ENCODE data around the gene DCC. TPM values are rescaled to one million over a fixed set of nuclear protein-coding genes. Genes with fewer than 3 reads are reported as not detected.

Gene DCC
- total RNA-seq, 1 experiment from 2014 or later, result 1.7 TPM

DNA sequence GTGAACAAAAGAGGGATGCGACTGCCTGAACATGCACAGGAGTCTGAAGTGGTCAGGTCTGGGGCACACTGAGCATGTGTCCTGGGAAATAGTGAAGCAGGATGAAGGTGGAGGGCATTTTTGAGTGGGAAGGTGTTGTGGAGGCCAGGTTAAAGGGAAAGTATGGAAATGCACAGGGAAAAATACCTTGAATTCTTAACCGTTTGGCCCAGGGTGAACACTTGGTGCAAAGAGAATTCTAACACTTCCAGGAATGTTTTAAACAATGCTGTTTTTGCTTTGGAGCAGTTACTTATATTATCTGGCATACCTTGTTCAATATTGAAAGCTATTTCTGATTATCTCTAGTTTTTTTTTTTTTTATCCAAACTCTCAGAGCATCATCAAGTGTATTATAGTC lies 623.5 kb downstream of the DCC start:
- Histone ChIP-seq H3K27ac (no peak overlapping the region), H3K9me3 (replicated peaks) (no peaks in the 10 kb centered on the region), H3K4me3 (no peak overlapping the region), H3K36me3 (no peaks in the 10 kb centered on the region), H3K4me1 (no peaks in the 10 kb centered on the region), H3K27me3 (no peaks in the 10 kb centered on the region)
- DNase-seq, result no peak

- Histone ChIP-seq H3K4me1 (no peaks in the 10 kb centered on the region), H3K9me3 (replicated peaks) (no peaks in the 10 kb centered on the region), H3K4me3 (no peak overlapping the region), H3K27me3 (no peaks in the 10 kb centered on the region), H3K36me3 (no peaks in the 10 kb centered on the region), H3K27ac (no peak overlapping the region)
- no peak for DNase-seq
Observed at GRCh38 chr18:52970686-52971085, 630.7 kb downstream of the DCC start.

- Histone ChIP-seq H3K4me3 (no peak overlapping the region), H3K9me3 (replicated peaks) (no peaks in the 10 kb centered on the region), H3K4me1 (no peaks in the 10 kb centered on the region), H3K36me3 (no peaks in the 10 kb centered on the region), H3K27ac (no peak overlapping the region), H3K27me3 (no peaks in the 10 kb centered on the region)
- DNase-seq, result no peak
Observed at GRCh38 chr18:52971097-52971496, 631.1 kb downstream of the DCC start.

DNA sequence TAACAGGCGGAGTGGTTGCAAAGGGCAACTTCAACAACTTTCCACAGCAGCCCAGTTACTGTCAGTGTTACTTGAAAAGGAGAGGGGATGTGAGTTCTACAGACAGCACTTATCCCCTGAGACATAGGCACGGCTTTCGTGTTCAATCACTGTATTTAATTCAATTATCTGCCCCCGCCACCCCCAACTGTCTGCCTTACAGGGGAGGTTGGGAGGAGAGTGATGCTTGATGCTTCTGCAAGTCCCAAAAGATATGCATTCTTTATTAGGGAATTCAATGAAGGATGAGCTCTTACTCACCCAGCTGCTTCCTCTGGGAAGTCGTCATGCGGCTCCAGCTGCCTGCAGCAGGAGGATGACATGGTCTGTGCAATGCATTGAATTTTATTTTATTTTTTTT lies 639.9 kb downstream of the DCC start:
- no peak overlapping the region for H3K4me3 ChIP-seq
- H3K9me3 ChIP-seq (replicated peaks), result no peaks in the 10 kb centered on the region
- H3K27me3 ChIP-seq, result no peaks in the 10 kb centered on the region
- H3K27ac ChIP-seq, result no peak overlapping the region
- DNase-seq, result no peak
- H3K4me1 ChIP-seq, result no peaks in the 10 kb centered on the region
- H3K36me3 ChIP-seq, result no peaks in the 10 kb centered on the region

- H3K36me3 ChIP-seq, result no peaks in the 10 kb centered on the region
- DNase-seq, result no peak
Observed at GRCh38 chr18:52991246-52991645, 651.2 kb downstream of the DCC start.

GRCh38 chr18:52992041-52992440 lies 652.0 kb downstream of the DCC start:
- H3K36me3 ChIP-seq, result no peaks in the 10 kb centered on the region
- H3K4me3 ChIP-seq, result no peak overlapping the region
- peak in 1 of 2 experiments; percentile 12 for DNase-seq
- no peak overlapping the region for H3K27ac ChIP-seq
- no peaks in the 10 kb centered on the region for H3K27me3 ChIP-seq
- no peaks in the 10 kb centered on the region for H3K9me3 ChIP-seq (replicated peaks)
- no peaks in the 10 kb centered on the region for H3K4me1 ChIP-seq

More at GRCh38 chr18:52991246-52991645, 651.2 kb downstream of the DCC start:
- Histone ChIP-seq H3K27me3 (no peaks in the 10 kb centered on the region), H3K4me1 (no peaks in the 10 kb centered on the region), H3K4me3 (no peak overlapping the region), H3K9me3 (replicated peaks) (no peaks in the 10 kb centered on the region), H3K27ac (no peak overlapping the region)

DNA sequence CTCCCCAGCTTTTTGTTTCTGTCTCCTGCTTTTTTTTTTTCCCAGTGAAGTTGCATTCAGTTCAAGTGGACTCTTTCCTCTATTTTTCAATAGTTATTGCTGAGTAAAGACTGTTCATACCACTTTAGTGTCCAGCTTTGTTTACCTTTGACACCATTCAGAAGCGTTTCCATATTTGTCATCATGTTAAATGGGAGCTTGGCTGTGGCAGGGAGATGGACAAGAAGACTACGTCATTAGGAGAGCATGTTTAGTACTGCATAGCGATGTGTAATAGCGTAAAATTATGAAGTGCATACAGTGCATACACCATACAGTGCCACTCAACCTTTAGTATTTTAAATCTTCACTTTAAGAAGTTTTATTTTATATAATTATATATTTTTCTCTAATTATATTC lies 655.9 kb downstream of the DCC start:
- Histone ChIP-seq H3K27me3 (no peaks in the 10 kb centered on the region), H3K9me3 (replicated peaks) (no peaks in the 10 kb centered on the region), H3K27ac (no peak overlapping the region), H3K36me3 (no peaks in the 10 kb centered on the region), H3K4me3 (no peak overlapping the region), H3K4me1 (no peaks in the 10 kb centered on the region)
- no peak for DNase-seq

- no peaks in the 10 kb centered on the region for H3K27me3 ChIP-seq
- H3K4me3 ChIP-seq, result no peak overlapping the region
- H3K36me3 ChIP-seq, result no peaks in the 10 kb centered on the region
- no peak overlapping the region for H3K27ac ChIP-seq
- no peak for DNase-seq
- H3K4me1 ChIP-seq, result no peaks in the 10 kb centered on the region
- no peaks in the 10 kb centered on the region for H3K9me3 ChIP-seq (replicated peaks)
Observed at GRCh38 chr18:52999633-53000032, 659.6 kb downstream of the DCC start.

DNA sequence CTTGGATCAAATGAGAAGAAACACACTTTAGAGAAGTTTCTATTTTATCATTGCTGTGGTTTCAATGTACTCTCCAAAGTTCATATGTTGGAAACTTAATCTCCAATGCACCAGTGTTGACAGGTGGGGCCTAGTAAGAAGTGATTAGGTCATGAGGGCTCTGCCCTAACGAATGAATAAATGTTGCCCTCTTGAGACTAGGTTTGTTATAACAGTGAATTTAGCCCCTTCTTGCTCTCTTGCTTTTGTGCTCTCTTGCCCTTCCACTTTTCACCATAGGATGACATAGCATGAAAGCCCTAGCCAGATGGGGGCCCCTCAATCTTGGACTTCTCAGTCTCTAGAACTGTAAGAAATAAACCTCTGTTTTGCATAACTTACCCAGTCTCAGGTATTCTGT lies 664.8 kb downstream of the DCC start:
- Histone ChIP-seq H3K27me3 (no peaks in the 10 kb centered on the region), H3K4me1 (no peaks in the 10 kb centered on the region), H3K36me3 (no peaks in the 10 kb centered on the region), H3K27ac (no peak overlapping the region), H3K4me3 (no peak overlapping the region), H3K9me3 (replicated peaks) (no peaks in the 10 kb centered on the region)
- DNase-seq, result peak; percentile 2 to 32

DNA sequence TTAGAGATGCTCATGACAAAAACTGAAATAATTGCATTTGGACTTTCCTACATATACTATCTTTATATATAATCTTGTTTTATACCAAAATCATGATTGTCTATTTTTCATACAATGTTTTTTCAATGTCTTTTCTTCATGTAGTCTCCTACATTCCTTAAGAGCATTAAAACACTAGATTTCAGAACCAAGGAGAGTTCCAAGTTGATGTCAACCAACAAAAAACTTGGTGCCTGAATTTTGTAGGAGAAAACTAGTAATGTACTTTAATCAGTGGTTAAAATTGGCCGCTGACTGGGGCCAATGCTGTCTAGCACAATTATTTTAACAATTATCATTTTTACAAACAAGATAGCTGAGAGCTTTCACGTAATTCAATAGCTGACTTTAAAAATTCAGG lies 678.8 kb downstream of the DCC start:
- Histone ChIP-seq H3K4me1 (no peaks in the 10 kb centered on the region), H3K9me3 (replicated peaks) (no peaks in the 10 kb centered on the region), H3K27ac (no peak overlapping the region), H3K27me3 (no peaks in the 10 kb centered on the region), H3K36me3 (no peaks in the 10 kb centered on the region), H3K4me3 (no peak overlapping the region)
- DNase-seq, result peak in 1 of 2 experiments; percentile 12

GRCh38 chr18:53025247-53025646 lies 685.2 kb downstream of the DCC start:
- H3K27ac ChIP-seq, result no peak overlapping the region
- no peaks in the 10 kb centered on the region for H3K36me3 ChIP-seq
- DNase-seq, result no peak
- no peak overlapping the region for H3K4me3 ChIP-seq
- no peaks in the 10 kb centered on the region for H3K4me1 ChIP-seq
- H3K9me3 ChIP-seq (replicated peaks), result no peaks in the 10 kb centered on the region
- H3K27me3 ChIP-seq, result no peaks in the 10 kb centered on the region

GRCh38 chr18:53028565-53028964 lies 688.6 kb downstream of the DCC start:
- Histone ChIP-seq H3K9me3 (replicated peaks) (no peaks in the 10 kb centered on the region), H3K27me3 (no peaks in the 10 kb centered on the region), H3K36me3 (no peaks in the 10 kb centered on the region), H3K4me1 (no peaks in the 10 kb centered on the region), H3K27ac (no peak overlapping the region), H3K4me3 (no peak overlapping the region)
- no peak for DNase-seq

GRCh38 chr18:53033128-53033527 lies 693.1 kb downstream of the DCC start:
- no peaks in the 10 kb centered on the region for H3K4me1 ChIP-seq
- no peaks in the 10 kb centered on the region for H3K27me3 ChIP-seq
- no peak overlapping the region for H3K4me3 ChIP-seq
- H3K27ac ChIP-seq, result no peak overlapping the region
- H3K9me3 ChIP-seq (replicated peaks), result no peaks in the 10 kb centered on the region
- DNase-seq, result no peak
- H3K36me3 ChIP-seq, result no peaks in the 10 kb centered on the region

DNA sequence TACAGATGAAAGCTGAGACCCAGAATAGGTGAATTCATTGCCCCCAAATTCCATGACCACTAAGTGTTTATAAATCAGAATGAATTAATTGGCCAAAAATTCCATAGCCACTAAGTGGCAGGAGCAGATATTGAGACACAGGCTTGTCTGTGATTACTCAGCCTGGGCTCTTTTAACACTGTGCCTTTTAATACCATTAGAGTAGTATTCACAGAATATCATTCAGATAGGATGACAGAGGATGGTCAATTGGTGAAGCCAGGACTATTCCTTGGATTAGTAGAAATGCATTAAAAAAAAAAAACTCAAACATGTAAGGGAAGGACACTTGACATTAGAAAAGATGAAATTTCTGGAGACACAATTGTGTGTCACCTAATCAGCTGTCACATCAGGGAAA lies 698.6 kb downstream of the DCC start:
- no peak overlapping the region for H3K27ac ChIP-seq
- no peaks in the 10 kb centered on the region for H3K9me3 ChIP-seq (replicated peaks)
- no peak for DNase-seq
- no peaks in the 10 kb centered on the region for H3K4me1 ChIP-seq
- no peaks in the 10 kb centered on the region for H3K36me3 ChIP-seq
- H3K4me3 ChIP-seq, result no peak overlapping the region
- H3K27me3 ChIP-seq, result no peaks in the 10 kb centered on the region

GRCh38 chr18:53040286-53040685 lies 700.3 kb downstream of the DCC start:
- Histone ChIP-seq H3K4me3 (no peak overlapping the region), H3K27me3 (no peaks in the 10 kb centered on the region), H3K27ac (no peak overlapping the region), H3K4me1 (no peaks in the 10 kb centered on the region), H3K36me3 (no peaks in the 10 kb centered on the region), H3K9me3 (replicated peaks) (no peaks in the 10 kb centered on the region)
- DNase-seq, result no peak

GRCh38 chr18:53056064-53056463 lies 716.1 kb downstream of the DCC start:
- no peak for DNase-seq
- Histone ChIP-seq H3K9me3 (replicated peaks) (no peaks in the 10 kb centered on the region), H3K36me3 (no peaks in the 10 kb centered on the region), H3K27me3 (no peaks in the 10 kb centered on the region), H3K4me3 (no peak overlapping the region), H3K4me1 (no peaks in the 10 kb centered on the region), H3K27ac (no peak overlapping the region)

DNA sequence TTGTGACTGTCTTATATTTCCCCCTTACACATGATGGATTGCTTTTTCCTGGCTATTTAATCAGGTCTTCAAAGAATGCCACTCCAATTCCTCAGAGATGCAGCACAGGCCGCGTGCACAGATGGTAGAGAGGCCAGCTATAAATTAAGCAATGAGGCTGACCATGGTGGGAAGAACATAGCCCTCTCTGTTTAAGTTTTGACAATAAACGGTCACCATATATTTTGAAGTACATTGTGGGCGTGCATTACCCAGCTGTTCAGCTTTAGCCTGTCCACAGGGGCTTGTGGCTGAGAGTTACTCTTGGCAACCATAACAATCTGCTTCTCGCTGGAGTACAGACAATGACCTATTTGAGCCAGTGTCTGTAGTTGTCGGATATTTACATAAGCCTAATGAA lies 730.8 kb downstream of the DCC start:
- Histone ChIP-seq H3K27ac (no peak overlapping the region), H3K4me1 (0 out of 2 replicates have a peak, but pooled peaks cover 4% of the 10 kb centered on the region), H3K4me3 (no peak overlapping the region), H3K9me3 (replicated peaks) (no peaks in the 10 kb centered on the region), H3K27me3 (no peaks in the 10 kb centered on the region), H3K36me3 (no peaks in the 10 kb centered on the region)
- DNase-seq, result peak; percentile 30 to 58

Data from SJCRH30 (cell line).